Measurements from ENCODE around the gene BSND.

BSND gene

DNA sequence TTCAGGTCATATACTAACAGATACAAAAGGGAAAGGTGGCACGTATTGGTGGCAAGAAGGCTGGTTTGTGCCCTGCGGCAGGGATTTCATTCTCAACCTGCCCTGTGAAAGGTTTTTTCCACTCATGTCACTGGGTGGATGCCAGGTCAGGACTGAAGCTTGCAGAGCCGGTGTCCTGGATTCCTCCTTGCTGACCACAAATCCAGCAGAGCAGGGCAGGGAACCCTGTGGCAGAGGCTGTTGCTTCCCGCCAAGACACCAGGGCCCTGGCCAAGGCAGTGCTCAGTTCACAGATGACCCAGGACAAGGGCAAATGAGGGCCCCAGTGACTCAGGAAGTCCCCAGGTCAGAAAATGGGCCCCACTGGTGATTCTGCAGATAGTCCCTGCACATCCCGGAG lies 16.4 kb downstream of the BSND start:
- ATAC-seq, result no peak
- TF ChIP-seq ZFP30 (CRISPR knock-in tag; IDR thresholded peaks at IDR 0.05), result no peak
- no peak for TF ChIP-seq TCF4 (CRISPR knock-in tag; IDR thresholded peaks at IDR 0.05; ENCODE audit: borderline replicate concordance)

DNA sequence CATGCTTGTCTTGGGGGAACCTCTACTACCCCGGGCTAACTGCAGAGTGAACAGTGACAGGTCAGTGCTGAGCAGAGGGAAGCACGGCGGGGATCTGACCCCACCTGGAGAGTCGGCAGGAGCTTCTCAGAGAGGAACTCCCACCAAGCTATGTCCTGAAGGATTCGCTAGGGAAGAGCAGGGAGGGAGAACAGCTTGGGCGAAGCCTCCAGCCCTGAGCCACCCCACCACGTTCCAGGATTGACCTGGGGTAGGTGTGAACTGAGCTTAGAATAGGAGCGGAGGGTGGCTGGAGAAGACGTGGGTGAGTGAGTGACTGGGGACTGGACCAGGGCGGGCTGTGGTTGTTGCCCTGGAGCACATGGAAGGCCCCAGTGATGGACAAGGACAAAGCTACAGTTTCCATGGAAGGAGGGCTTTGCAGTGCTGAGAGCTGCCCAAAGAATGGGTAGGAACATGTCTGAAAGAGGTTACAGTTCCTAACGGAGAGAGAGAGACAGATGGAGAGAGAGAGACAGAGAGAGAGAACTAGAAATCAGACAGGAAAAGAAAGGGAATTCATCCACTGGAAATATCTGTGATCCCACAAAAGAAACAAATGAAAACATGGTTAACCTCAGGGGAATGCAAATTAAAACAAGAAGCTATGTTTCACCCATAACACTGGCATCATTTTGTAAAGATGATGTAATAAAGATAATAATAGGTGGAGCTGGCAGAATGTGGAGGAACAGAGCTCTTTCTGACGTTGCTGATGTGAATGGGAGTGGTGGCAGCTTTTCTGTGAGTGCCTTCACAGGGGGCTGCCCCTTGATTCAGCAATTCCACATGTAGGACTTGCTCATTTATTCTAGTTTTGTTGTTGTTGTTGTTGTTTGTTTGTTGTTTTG lies 17.2 kb downstream of the BSND start:
- TF ChIP-seq CSDC2 (CRISPR knock-in tag; IDR thresholded peaks at IDR 0.05) (no peak), GLIS3 (CRISPR knock-in tag; IDR thresholded peaks at IDR 0.05) (no peak), SNAI2 (CRISPR knock-in tag; IDR thresholded peaks at IDR 0.05) (no peak)
- TF ChIP-seq, protein P1, sequence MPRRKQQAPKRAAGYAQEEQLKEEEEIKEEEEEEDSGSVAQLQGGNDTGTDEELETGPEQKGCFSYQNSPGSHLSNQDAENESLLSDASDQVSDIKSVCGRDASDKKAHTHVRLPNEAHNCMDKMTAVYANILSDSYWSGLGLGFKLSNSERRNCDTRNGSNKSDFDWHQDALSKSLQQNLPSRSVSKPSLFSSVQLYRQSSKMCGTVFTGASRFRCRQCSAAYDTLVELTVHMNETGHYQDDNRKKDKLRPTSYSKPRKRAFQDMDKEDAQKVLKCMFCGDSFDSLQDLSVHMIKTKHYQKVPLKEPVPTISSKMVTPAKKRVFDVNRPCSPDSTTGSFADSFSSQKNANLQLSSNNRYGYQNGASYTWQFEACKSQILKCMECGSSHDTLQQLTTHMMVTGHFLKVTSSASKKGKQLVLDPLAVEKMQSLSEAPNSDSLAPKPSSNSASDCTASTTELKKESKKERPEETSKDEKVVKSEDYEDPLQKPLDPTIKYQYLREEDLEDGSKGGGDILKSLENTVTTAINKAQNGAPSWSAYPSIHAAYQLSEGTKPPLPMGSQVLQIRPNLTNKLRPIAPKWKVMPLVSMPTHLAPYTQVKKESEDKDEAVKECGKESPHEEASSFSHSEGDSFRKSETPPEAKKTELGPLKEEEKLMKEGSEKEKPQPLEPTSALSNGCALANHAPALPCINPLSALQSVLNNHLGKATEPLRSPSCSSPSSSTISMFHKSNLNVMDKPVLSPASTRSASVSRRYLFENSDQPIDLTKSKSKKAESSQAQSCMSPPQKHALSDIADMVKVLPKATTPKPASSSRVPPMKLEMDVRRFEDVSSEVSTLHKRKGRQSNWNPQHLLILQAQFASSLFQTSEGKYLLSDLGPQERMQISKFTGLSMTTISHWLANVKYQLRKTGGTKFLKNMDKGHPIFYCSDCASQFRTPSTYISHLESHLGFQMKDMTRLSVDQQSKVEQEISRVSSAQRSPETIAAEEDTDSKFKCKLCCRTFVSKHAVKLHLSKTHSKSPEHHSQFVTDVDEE (CRISPR knock-in tag; IDR thresholded peaks at IDR 0.05), result no peak
- TF ChIP-seq, protein P2, sequence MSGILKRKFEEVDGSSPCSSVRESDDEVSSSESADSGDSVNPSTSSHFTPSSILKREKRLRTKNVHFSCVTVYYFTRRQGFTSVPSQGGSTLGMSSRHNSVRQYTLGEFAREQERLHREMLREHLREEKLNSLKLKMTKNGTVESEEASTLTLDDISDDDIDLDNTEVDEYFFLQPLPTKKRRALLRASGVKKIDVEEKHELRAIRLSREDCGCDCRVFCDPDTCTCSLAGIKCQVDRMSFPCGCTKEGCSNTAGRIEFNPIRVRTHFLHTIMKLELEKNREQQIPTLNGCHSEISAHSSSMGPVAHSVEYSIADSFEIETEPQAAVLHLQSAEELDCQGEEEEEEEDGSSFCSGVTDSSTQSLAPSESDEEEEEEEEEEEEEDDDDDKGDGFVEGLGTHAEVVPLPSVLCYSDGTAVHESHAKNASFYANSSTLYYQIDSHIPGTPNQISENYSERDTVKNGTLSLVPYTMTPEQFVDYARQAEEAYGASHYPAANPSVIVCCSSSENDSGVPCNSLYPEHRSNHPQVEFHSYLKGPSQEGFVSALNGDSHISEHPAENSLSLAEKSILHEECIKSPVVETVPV (CRISPR knock-in tag; IDR thresholded peaks at IDR 0.05), result no peak
- ATAC-seq, result no peak

DNA sequence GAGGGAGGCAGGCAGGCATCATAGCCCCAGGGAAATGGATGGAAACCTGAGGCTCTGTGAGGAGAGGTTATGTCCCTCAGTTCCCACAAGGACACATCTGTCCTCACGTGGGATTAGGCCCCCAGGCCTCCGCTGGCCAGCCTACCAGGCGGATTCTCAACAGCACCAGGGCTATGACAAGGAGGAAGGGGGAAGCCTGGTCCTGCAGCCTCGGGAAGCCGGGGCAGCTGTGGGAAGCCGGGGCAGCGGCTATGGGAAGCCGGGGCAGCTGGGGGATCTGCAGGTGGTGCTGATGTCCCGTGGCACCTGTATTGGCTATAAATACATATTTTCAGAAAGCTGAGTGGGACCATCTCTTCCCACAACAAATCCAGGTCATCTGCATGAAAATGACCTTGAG lies 19.7 kb downstream of the BSND start:
- ATAC-seq, result no peak
- TF ChIP-seq SNAI2 (CRISPR knock-in tag; IDR thresholded peaks at IDR 0.05), result no peak
- TF ChIP-seq, protein P3, sequence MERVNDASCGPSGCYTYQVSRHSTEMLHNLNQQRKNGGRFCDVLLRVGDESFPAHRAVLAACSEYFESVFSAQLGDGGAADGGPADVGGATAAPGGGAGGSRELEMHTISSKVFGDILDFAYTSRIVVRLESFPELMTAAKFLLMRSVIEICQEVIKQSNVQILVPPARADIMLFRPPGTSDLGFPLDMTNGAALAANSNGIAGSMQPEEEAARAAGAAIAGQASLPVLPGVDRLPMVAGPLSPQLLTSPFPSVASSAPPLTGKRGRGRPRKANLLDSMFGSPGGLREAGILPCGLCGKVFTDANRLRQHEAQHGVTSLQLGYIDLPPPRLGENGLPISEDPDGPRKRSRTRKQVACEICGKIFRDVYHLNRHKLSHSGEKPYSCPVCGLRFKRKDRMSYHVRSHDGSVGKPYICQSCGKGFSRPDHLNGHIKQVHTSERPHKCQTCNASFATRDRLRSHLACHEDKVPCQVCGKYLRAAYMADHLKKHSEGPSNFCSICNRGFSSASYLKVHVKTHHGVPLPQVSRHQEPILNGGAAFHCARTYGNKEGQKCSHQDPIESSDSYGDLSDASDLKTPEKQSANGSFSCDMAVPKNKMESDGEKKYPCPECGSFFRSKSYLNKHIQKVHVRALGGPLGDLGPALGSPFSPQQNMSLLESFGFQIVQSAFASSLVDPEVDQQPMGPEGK (CRISPR knock-in tag; IDR thresholded peaks at IDR 0.05; ENCODE audit: borderline replicate concordance), result no peak
- no peak for TF ChIP-seq GLIS3 (CRISPR knock-in tag; IDR thresholded peaks at IDR 0.05)
- TF ChIP-seq OSR1 (CRISPR knock-in tag; IDR thresholded peaks at IDR 0.05), result no peak
- TF ChIP-seq ZNF70 (CRISPR knock-in tag; IDR thresholded peaks at IDR 0.05), result no peak
- TF ChIP-seq, protein P1 (CRISPR knock-in tag; IDR thresholded peaks at IDR 0.05), result no peak
- no peak for TF ChIP-seq ISL1 (CRISPR knock-in tag; IDR thresholded peaks at IDR 0.05)
- TF ChIP-seq BACH2 (CRISPR knock-in tag; IDR thresholded peaks at IDR 0.05; ENCODE audit: borderline replicate concordance), result no peak
- TF ChIP-seq ZNF565 (CRISPR knock-in tag; conservative IDR thresholded peaks at IDR 0.05; ENCODE audit: low read depth), result no peak
- no peak for TF ChIP-seq RARB (CRISPR knock-in tag; IDR thresholded peaks at IDR 0.05)
- no peak for TF ChIP-seq ZNF8 (CRISPR knock-in tag; IDR thresholded peaks at IDR 0.05)
- no peak for TF ChIP-seq ARNTL (CRISPR knock-in tag; IDR thresholded peaks at IDR 0.05; ENCODE audit: borderline replicate concordance, low read depth)
- no peak for TF ChIP-seq TOX (CRISPR knock-in tag; IDR thresholded peaks at IDR 0.05; ENCODE audit: borderline replicate concordance)
- TF ChIP-seq, protein P4, sequence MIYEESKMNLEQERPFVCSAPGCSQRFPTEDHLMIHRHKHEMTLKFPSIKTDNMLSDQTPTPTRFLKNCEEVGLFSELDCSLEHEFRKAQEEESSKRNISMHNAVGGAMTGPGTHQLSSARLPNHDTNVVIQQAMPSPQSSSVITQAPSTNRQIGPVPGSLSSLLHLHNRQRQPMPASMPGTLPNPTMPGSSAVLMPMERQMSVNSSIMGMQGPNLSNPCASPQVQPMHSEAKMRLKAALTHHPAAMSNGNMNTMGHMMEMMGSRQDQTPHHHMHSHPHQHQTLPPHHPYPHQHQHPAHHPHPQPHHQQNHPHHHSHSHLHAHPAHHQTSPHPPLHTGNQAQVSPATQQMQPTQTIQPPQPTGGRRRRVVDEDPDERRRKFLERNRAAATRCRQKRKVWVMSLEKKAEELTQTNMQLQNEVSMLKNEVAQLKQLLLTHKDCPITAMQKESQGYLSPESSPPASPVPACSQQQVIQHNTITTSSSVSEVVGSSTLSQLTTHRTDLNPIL (CRISPR knock-in tag; IDR thresholded peaks at IDR 0.05; ENCODE audit: low read depth), result no peak
- no peak for TF ChIP-seq ZFP30 (CRISPR knock-in tag; IDR thresholded peaks at IDR 0.05)
- TF ChIP-seq PPARA (CRISPR knock-in tag; IDR thresholded peaks at IDR 0.05; ENCODE audit: borderline replicate concordance), result no peak
- TF ChIP-seq ESRRG (CRISPR knock-in tag; IDR thresholded peaks at IDR 0.05), result no peak
- TF ChIP-seq, protein P2 (CRISPR knock-in tag; IDR thresholded peaks at IDR 0.05), result no peak
- TF ChIP-seq TCF4 (CRISPR knock-in tag; IDR thresholded peaks at IDR 0.05; ENCODE audit: borderline replicate concordance), result no peak
- TF ChIP-seq ZC3H10 (CRISPR knock-in tag; IDR thresholded peaks at IDR 0.05), result no peak
